SK-N-MC (cell line): ENCODE measurements around the gene ASPRV1.

ENCODE experiments used
- EZH2 ChIP-seq: fragments of 200-600 bp; sonication (generic); IDR thresholded peaks from one replicate; pipeline ENCODE4 v1.6.1; 2017; ENCODE audit warnings: antibody characterized with exemption
- FOXP2 ChIP-seq: optimal IDR thresholded peaks from 2 replicates; pipeline ENCODE3; 2011; ENCODE audit warnings: mild to moderate bottlenecking, moderate library complexity; ENCODE audit not compliant: insufficient read depth; ENCODE audit errors: extremely low read length, control extremely low read depth
- POLR2AphosphoS5 ChIP-seq: IDR thresholded peaks from 2 replicates; pipeline ENCODE4 v1.6.1; 2012; ENCODE audit warnings: mild to moderate bottlenecking, low read depth, low read length, borderline replicate concordance

- TF ChIP-seq EZH2 (no peak), FOXP2 (no peak), POLR2AphosphoS5 (no peak)
Measured at GRCh38 chr2:69961496-69961895, at the start of gene ASPRV1.
